ENCODE results near the gene BLVRA.
"Not testable (repeated sequence)": the region's sequence is repeated elsewhere in the genome, so short reads cannot be mapped to it uniquely, and the experiment has no call there.

BLVRA gene

DNA sequence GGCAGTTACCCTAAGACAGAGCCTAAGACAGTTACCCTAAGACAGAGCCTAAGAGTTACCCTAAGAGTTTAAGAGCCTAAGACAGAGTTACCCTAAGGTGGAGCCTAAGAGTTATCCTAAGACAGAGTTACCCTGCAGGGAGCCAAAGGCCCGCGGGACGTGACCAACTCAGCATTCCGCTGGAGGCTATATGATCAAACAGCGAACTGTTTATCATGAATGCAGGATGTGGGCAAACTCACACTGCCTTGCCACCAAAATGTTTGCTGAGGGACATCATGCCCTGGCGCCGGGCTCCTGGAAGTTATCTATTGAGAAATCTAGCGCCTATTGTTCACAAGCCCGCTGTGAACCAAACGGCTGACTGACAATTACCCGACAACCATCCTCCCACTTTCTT is 49.9 kb downstream of the BLVRA start:
- peak; percentile 29 for DNase-seq (ENCODE audit: low spot score)

DNA sequence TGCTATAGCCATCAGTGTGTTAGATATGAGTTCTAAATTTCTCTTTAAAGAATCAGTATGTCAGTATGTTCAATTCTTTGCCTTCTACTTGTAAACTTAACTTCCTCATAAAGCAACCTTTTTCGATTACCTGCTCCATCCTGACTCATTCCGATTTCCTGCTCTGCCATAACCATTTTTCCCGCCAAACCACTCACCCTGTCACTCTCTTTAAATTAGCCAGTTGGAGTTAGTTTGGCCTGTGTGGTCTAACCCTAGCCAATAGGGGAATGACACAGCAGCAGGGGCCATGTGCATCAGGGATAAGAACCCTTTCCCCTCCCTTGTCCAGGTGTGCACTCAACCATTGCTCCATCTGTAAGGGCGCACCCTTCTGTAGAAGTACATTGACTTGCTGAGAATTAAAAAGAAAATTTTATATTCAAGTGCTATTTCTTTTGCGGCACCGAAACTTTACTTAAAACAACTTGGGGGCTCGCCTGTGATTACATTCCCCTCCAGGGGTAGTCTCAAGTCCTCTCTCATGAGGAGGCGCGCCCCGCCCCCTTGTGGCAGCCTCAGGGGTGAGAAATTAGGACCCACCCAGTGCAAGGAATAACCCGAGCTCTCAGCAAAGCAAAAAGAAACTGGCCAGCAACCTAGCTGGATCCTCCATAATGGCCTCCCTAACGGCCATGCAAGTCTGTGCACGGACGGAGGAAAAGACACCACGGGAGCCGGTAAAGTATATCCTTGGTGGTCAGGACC is 51.9 kb downstream of the BLVRA start:
- peak; percentile 29 for DNase-seq (ENCODE audit: low spot score)

GRCh38 chr7:43815373-43815772 is 56.9 kb downstream of the BLVRA start:
- no peak for DNase-seq (ENCODE audit: low spot score)

DNA sequence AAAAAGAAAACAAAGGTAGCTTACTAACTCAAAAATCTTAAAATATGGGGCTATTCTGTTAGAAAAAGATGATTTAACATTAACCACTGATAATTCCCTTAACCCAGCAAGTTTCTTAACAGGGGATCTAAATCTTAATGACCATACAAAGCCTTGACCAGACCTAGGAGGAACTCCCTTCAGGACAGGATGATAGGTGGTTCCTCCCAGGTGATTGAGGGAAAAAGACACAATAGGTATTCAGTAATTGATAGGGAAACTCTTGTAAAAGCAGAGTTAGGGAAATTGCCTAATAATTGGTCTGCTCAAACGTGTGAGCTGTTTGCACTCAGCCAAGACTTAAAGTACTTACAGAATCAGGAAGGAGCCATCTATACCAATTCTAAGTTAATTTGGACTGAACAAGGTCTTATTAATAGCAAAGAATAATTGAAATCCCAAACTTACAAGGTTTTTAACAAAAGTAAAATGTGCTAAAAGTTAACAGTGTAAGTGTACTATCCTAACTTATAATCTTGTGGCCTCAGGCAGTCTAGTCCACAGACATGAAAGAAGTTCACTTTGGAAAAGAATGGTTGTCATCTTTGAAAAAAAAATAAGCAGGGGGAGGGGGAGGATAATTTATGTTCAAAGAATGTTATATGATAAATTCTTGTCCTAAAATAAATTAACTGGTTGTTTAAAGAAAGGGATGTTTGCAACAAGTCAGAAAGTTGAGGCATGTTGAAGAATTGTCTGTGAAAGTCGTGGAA is 57.7 kb downstream of the BLVRA start:
- not testable (repeated sequence) for DNase-seq (ENCODE audit: low spot score)

GRCh38 chr7:43823425-43823824 is 64.9 kb downstream of the BLVRA start:
- DNase-seq (ENCODE audit: low spot score), result not testable (repeated sequence)

DNA sequence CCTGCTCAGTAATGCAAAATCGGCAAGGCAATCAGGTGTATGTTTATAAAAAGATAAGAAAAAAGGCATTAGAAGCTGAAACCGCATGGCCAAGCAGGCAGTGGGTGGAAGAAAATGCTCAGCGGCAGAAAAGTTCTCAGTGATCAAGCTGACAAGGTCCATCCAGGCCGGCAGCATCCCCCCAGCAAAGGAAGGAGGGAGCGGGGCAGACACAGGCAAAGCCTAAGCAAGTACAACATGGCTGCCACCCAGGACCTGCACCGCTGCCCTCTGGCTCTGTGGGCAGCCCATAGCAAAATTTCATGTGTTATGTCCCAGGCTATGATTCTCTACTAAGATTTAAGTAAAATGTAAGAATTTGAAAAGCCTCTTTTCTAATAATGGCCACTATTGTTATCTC is 65.5 kb downstream of the BLVRA start:
- DNase-seq (ENCODE audit: low spot score), result no peak

- not testable (repeated sequence) for DNase-seq (ENCODE audit: low spot score)
Observed at GRCh38 chr7:43824513-43824912, 66.0 kb downstream of the BLVRA start.

GRCh38 chr7:43824963-43825362 is 66.5 kb downstream of the BLVRA start:
- no peak for DNase-seq (ENCODE audit: low spot score)

DNA sequence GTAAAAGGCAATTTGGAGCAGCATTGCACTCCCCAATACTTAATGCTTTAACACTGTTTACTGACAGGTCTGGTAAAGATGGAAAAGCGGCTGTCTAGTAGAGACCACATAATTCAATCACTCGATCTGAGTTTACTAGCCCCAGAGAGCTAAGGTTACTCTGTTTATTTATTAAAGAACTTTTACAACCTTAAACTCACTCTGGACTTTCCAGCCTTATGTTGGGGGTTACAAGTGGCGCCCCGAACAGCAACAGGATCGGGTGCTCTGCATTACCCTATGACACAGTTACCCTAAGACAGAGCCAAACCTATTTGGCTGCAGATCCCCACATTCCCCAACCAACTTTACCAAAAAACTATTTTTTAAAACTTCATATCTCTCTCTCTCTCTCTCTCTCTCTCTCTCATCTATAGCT is 66.9 kb downstream of the BLVRA start:
- no peak for DNase-seq (ENCODE audit: low spot score)

DNA sequence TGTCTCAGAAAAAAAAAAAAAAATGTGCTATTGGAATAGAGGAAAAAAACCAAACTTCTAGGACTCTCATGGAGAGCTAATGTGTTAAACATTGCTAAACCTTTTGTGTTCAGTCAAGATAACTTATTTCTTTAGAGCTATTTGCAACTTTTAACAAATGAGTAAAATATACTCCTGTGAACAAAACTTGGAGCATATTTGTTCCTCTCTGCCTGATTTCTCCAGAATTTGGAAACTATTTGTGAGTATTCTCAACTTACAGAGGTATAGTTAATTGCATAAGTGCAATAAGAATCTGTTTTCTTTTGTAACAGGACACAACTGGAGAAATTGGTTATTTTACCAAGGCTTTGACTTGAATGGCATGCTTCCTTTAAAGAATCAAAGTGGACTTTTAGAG is 72.4 kb downstream of the BLVRA start:
- not testable (repeated sequence) for DNase-seq (ENCODE audit: low spot score)

GRCh38 chr7:43834463-43835251 is 76.2 kb downstream of the BLVRA start:
- DNase-seq (ENCODE audit: low spot score), result peak; percentile 76

DNA sequence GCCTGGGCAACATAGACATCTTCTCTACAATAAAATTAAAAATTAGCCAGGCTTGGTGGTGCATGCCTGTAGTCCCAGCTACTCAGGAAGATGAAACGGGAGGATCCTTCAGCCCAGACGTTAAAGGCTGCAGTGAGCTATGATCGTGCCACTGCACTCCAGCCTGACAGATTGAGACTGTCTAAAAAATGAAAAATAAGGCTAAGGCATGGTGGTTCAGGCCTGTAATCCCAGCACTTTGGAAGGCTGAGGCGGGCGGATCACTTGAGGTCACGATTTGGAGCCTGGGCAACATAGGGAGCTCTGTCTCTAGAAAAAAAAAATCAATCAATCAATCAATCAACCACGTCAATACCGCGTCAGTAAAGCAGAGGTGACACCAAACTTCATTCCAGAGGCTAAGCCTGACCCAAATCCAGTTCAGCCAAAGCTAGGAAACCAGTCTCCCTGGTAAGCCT is 79.8 kb downstream of the BLVRA start:
- no peak for DNase-seq (ENCODE audit: low spot score)

DNA sequence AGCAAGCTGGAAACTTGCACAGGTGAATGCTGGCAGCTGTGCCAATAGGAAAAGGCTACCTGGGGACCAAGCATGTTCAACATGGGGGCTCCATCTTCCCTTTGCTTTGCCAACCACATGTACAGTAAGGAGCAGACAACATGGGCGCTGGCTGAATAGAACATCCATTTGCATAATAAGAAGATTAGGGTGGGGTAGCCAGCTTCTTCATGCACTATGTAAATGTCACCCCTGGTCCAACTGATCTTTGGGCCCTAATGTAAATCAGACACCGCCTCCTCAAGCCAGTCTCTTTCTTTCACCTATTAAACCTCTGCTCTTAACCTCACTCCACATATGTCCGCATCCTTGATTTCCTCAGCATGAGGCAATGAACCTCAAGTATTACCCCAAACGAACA is 84.8 kb downstream of the BLVRA start:
- DNase-seq (ENCODE audit: low spot score), result no peak

DNA sequence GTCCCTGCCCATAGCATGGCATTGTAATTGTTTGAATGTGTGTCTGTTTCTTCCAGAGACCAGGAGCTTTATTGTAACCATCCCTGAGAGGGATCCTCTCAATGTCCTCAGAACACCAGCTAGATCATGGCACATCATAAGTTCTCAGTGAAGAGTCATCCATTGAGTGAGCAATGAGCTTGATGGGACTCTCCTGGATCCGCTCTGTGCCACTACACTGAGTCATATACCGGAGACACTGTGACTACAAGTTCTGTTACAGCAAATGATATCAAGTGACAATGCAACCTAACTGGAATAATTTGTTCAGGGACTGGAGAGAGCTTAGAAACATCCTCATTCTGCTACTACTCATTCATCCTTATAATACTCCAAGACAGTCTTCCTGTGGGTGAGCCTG is 85.8 kb downstream of the BLVRA start:
- no peak for DNase-seq (ENCODE audit: low spot score)

DNA sequence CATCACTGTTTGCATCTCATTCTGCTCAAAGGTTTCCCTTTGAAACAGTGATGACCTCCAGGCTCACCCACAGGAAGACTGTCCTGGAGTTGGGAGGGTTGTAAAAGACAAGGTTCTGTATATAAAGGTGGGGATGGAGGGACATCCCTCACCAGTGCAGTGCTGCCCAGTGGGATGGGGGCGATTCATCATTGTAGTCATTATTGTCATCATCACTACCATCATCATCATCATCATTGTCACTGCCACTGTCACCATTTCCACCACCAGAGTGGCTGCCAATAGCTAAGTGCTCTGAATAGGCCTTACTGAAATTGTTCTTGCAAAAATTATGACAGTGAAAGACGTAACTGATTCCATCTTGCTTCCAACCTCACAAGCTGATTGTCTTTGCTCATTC is 86.2 kb downstream of the BLVRA start:
- DNase-seq (ENCODE audit: low spot score), result no peak

GRCh38 chr7:43847496-43847895 is 89.0 kb downstream of the BLVRA start:
- no peak for DNase-seq (ENCODE audit: low spot score)

- DNase-seq (ENCODE audit: low spot score), result no peak
Observed at GRCh38 chr7:43849047-43849446, 90.6 kb downstream of the BLVRA start.

GRCh38 chr7:43850348-43851116 is 92.1 kb downstream of the BLVRA start:
- no peak for DNase-seq (ENCODE audit: low spot score)

GRCh38 chr7:43851805-43852204 is 93.3 kb downstream of the BLVRA start:
- DNase-seq (ENCODE audit: low spot score), result no peak

- no peak for DNase-seq (ENCODE audit: low spot score)
Observed at GRCh38 chr7:43855176-43855575, 96.7 kb downstream of the BLVRA start.

DNA sequence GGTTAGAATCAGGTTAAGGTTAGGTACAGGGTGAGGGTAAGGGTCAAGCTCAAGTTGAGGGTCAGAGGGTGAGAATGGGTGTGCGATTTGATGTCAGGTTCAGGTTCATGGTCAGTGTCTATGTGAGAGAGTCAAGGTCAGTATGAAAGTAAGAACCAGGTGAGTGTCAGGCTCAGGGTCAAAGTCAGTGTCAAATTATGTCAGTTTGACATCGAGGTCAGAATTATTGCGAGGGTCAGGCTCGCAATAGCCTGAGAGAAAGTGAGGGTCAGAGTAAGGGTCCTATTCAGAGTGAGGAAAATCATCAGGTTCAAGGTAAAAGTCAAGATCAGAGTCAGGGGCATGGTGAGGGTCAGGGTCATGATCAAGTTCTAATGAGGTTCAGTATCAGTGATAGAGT is 97.8 kb downstream of the BLVRA start:
- no peak for DNase-seq (ENCODE audit: low spot score)

All from CD4-positive, alpha-beta T cell treated with Interleukin-2 at 100 ng/mL for 4 hours (primary cell).